Tibial nerve (tissue), 3 donors: ENCODE data around the gene RTF1.

ENCODE experiments used
- CTCF ChIP-seq, 5 experiments: fragments of 200-600 bp in 3 of 5; fragments of 450-650 bp in 2 of 5; sonication (generic) in 3 of 5; IDR thresholded peaks; one replicate each; pipeline ENCODE4 v1.5.1; 2016 to 2019; ENCODE audit warnings: antibody characterized with exemption in 5 of 5, mild to moderate bottlenecking in 3 of 5, moderate library complexity in 2 of 5
- POLR2A ChIP-seq, 2 donors: fragments of 450-650 bp; IDR thresholded peaks; one replicate each; pipeline ENCODE4 v1.6.1; 2017; ENCODE audit warnings: antibody characterized with exemption in 2 of 2, mild to moderate bottlenecking in 2 of 2, moderate library complexity in 2 of 2

- TF ChIP-seq CTCF (IDR thresholded peaks at IDR 0.05) (no peak), POLR2A (IDR thresholded peaks at IDR 0.05) (no peak)
These were observed 12.4 kb downstream of the RTF1 start for GRCh38 chr15:41429003-41429890.
